BE2C (cell line): ENCODE measurements around the gene AUTS2.

ENCODE experiments used
- DNase-seq: peaks from one replicate; pipeline ENCODE4 v3.0.0-alpha.2; 2020
- H3K27me3 ChIP-seq: fragments of 250-450 bp; sonication (Bioruptor Pico); 2 replicates; pipeline ENCODE4 v1.5.1; 2020; ENCODE audit warnings: mild to moderate bottlenecking
- H3K36me3 ChIP-seq: fragments of 250-450 bp; sonication (Bioruptor Pico); 2 replicates; pipeline ENCODE4 v1.5.1; 2020; ENCODE audit warnings: mild to moderate bottlenecking
- H3K4me1 ChIP-seq: fragments of 250-450 bp; sonication (Bioruptor Pico); 2 replicates; pipeline ENCODE4 v1.5.1; 2020
- H3K4me3 ChIP-seq: 2 replicates; pipeline ENCODE4 v1.5.1; 2011; ENCODE audit warnings: low read depth, low read length
- H3K9me3 ChIP-seq: fragments of 250-450 bp; sonication (Bioruptor Pico); 2 replicates; pipeline ENCODE4 v1.5.1; 2020
- TF ChIP-seq, protein P1 (sequence below): IDR thresholded peaks from 2 replicates; pipeline ENCODE4 v1.5.1; 2012; ENCODE audit warnings: mild to moderate bottlenecking, low read depth, low read length

Gene AUTS2

DNA sequence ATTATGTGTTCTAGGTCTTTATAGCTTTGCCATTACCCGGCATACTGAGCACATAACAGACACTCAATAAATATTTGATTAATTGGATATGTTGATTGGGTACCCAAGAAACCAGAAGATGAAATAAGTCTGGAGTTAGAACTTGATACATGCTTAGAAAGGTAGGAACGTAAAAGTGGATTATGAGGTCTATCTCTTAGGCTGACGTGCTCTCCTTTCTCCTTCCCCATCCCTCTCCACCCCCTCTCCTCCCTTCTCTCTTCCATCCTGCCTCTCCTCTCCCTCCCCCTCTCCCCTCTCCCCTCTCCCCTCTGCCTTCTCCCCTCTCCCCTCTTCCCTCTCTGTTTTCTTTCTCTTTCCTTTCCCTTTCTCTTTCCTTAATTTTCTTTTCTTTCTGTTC, 34.0 kb downstream of the AUTS2 start:
- TF ChIP-seq, protein P1, sequence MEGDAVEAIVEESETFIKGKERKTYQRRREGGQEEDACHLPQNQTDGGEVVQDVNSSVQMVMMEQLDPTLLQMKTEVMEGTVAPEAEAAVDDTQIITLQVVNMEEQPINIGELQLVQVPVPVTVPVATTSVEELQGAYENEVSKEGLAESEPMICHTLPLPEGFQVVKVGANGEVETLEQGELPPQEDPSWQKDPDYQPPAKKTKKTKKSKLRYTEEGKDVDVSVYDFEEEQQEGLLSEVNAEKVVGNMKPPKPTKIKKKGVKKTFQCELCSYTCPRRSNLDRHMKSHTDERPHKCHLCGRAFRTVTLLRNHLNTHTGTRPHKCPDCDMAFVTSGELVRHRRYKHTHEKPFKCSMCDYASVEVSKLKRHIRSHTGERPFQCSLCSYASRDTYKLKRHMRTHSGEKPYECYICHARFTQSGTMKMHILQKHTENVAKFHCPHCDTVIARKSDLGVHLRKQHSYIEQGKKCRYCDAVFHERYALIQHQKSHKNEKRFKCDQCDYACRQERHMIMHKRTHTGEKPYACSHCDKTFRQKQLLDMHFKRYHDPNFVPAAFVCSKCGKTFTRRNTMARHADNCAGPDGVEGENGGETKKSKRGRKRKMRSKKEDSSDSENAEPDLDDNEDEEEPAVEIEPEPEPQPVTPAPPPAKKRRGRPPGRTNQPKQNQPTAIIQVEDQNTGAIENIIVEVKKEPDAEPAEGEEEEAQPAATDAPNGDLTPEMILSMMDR, result no peak
- no peaks in the 10 kb centered on the region for H3K9me3 ChIP-seq
- H3K4me1 ChIP-seq, result peaks cover 5% of the 10 kb centered on the region; the same call in 1 of the 2 replicates
- H3K27me3 ChIP-seq, result no peaks in the 10 kb centered on the region
- no peak for DNase-seq
- H3K4me3 ChIP-seq, result no peak overlapping the region
- no peaks in the 10 kb centered on the region for H3K36me3 ChIP-seq

DNA sequence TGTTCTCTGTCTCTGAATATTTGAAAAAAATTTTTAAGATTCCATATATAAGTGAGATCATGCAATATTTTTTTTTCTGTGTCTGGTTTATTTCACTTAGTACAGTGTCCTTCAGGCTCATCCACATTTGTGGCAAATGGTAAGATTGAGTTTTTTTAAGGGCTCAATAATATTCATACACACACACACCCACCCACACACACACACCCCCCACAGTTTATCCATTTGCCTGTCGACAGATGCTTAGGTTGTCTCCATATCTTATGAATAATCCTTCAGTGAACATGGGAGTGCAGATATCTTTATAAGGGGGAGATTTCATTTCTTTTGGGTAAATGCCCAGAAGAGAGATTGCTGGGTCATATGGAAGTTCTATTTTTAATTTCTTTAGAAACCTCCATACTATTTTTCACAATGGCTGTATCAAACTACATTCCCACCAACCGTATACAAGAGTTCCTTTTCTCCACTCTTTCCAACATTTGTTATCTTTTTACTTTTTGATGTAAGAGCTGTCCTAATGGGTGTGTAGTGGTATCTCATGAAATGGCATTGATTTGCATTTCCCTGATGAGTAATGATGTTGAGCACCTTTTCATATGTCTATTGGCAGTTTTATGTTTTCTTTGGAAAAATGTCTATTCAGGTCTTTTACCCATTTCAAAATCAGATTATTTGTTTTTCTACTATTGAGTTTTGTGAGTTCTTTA, 35.0 kb downstream of the AUTS2 start:
- TF ChIP-seq, protein P1, result no peak
- DNase-seq, result no peak
- Histone ChIP-seq H3K4me3 (no peak overlapping the region), H3K36me3 (no peaks in the 10 kb centered on the region), H3K27me3 (no peaks in the 10 kb centered on the region), H3K4me1 (peaks cover 5% of the 10 kb centered on the region; the same call in 1 of the 2 replicates), H3K9me3 (no peaks in the 10 kb centered on the region)

DNA sequence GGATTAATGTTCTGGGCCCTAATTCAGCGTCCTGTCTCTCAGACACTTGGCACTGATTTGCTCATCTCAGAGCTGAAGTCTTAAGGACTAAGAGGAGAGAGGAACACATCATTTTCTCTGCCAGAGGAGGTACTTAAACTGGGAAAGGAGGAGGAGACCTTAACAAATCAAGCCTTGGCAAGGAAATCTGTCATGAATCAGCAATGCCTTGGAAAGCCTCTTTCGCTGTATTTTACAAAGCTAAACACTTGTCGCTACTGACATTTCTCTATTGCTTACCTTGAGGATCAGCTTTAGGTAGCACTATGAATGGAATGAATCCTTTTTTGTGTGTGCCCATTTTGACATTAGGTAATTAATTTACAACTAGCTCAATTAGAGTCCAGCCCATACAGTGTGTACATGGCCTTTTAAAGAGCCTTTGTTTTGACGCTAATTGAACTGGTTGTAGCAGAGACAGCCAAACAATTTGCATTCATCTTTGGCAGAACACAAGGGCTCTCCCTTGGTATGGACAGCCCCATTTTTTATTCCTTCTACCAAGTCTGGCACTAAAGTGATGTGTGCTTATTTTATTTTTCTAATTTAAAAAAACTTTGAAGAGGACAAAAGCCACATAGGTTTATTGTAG, 37.4 kb downstream of the AUTS2 start:
- Histone ChIP-seq H3K27me3 (no peaks in the 10 kb centered on the region), H3K4me1 (peaks cover 4% of the 10 kb centered on the region; the same call in 1 of the 2 replicates), H3K4me3 (no peak overlapping the region), H3K9me3 (no peaks in the 10 kb centered on the region), H3K36me3 (no peaks in the 10 kb centered on the region)
- DNase-seq, result no peak
- TF ChIP-seq, protein P1, result no peak

GRCh38 chr7:69638674-69639073, 40.4 kb downstream of the AUTS2 start:
- H3K4me3 ChIP-seq, result no peak overlapping the region
- TF ChIP-seq, protein P1, result no peak
- H3K27me3 ChIP-seq, result no peaks in the 10 kb centered on the region
- no peak for DNase-seq
- H3K9me3 ChIP-seq, result no peaks in the 10 kb centered on the region
- no peaks in the 10 kb centered on the region for H3K36me3 ChIP-seq
- H3K4me1 ChIP-seq, result peaks cover 13% of the 10 kb centered on the region

- TF ChIP-seq, protein P1, result no peak
- Histone ChIP-seq H3K9me3 (no peaks in the 10 kb centered on the region), H3K4me3 (no peak overlapping the region), H3K36me3 (no peaks in the 10 kb centered on the region), H3K4me1 (peaks cover 16% of the 10 kb centered on the region), H3K27me3 (no peaks in the 10 kb centered on the region)
- DNase-seq, result no peak
Observed at GRCh38 chr7:69640216-69640615, 41.9 kb downstream of the AUTS2 start.
